Kidney epithelial cell (primary cell): Measurements from ENCODE around the gene HSDL1. TPM values are rescaled to one million over a fixed set of nuclear protein-coding genes. Genes with fewer than 3 reads are reported as not detected.

Experiments
- DNase-seq: peaks from one replicate; pipeline ENCODE4 v3.0.0-alpha.2; 2010; ENCODE audit warnings: low read depth
- H3K27me3 ChIP-seq: 2 replicates; pipeline ENCODE4 v1.6.0; 2011; ENCODE audit warnings: low read length; ENCODE audit not compliant: control insufficient read depth, insufficient read depth
- H3K36me3 ChIP-seq: 2 replicates; pipeline ENCODE4 v1.5.1; 2011; ENCODE audit warnings: low read length; ENCODE audit not compliant: control insufficient read depth, insufficient read depth
- H3K4me3 ChIP-seq: 2 replicates; pipeline ENCODE4 v1.5.1; 2011; ENCODE audit warnings: low read depth, mild to moderate bottlenecking, control low read depth, low read length
- total RNA-seq: library from RNA; depleted of rRNA; stranded (reverse); fragments of >200 nt; gene quantifications from 2 replicates; pipeline ENCODE4 v1.2.3, GENCODE V29; 2015
- TF ChIP-seq, protein P1 (sequence below): IDR thresholded peaks from 2 replicates; pipeline ENCODE4 v1.5.1; 2011; ENCODE audit warnings: mild to moderate bottlenecking, moderate library complexity, low read length, control low read depth, inconsistent platforms; ENCODE audit not compliant: insufficient read depth, poor library complexity, severe bottlenecking

The HSDL1 gene
- total RNA-seq, 1 donor from 2014 or later, result 37.9 TPM

- H3K27me3 ChIP-seq, result no peaks in the 10 kb centered on the region
- no peaks in the 10 kb centered on the region for H3K36me3 ChIP-seq
- H3K4me3 ChIP-seq, result no peak overlapping the region
- no peak for DNase-seq
- TF ChIP-seq, protein P1, sequence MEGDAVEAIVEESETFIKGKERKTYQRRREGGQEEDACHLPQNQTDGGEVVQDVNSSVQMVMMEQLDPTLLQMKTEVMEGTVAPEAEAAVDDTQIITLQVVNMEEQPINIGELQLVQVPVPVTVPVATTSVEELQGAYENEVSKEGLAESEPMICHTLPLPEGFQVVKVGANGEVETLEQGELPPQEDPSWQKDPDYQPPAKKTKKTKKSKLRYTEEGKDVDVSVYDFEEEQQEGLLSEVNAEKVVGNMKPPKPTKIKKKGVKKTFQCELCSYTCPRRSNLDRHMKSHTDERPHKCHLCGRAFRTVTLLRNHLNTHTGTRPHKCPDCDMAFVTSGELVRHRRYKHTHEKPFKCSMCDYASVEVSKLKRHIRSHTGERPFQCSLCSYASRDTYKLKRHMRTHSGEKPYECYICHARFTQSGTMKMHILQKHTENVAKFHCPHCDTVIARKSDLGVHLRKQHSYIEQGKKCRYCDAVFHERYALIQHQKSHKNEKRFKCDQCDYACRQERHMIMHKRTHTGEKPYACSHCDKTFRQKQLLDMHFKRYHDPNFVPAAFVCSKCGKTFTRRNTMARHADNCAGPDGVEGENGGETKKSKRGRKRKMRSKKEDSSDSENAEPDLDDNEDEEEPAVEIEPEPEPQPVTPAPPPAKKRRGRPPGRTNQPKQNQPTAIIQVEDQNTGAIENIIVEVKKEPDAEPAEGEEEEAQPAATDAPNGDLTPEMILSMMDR, result no peak
Measured at GRCh38 chr16:84105301-84105815, 39.6 kb downstream of the HSDL1 start.

GRCh38 chr16:84104231-84104630 lies 40.7 kb downstream of the HSDL1 start:
- Histone ChIP-seq H3K27me3 (no peaks in the 10 kb centered on the region), H3K4me3 (no peak overlapping the region), H3K36me3 (no peaks in the 10 kb centered on the region)
- DNase-seq, result no peak
- TF ChIP-seq, protein P1, result no peak

GRCh38 chr16:84103678-84104077 lies 41.3 kb downstream of the HSDL1 start:
- no peaks in the 10 kb centered on the region for H3K27me3 ChIP-seq
- no peaks in the 10 kb centered on the region for H3K36me3 ChIP-seq
- TF ChIP-seq, protein P1, result no peak
- no peak overlapping the region for H3K4me3 ChIP-seq
- DNase-seq, result no peak

GRCh38 chr16:84098939-84099338 lies 46.0 kb downstream of the HSDL1 start:
- Histone ChIP-seq H3K27me3 (no peaks in the 10 kb centered on the region), H3K36me3 (no peaks in the 10 kb centered on the region), H3K4me3 (no peak overlapping the region)
- DNase-seq, result no peak
- TF ChIP-seq, protein P1, result no peak

GRCh38 chr16:84096447-84097005 lies 48.5 kb downstream of the HSDL1 start:
- TF ChIP-seq, protein P1, result no peak
- DNase-seq, result no peak
- Histone ChIP-seq H3K36me3 (no peaks in the 10 kb centered on the region), H3K4me3 (no peak overlapping the region), H3K27me3 (no peaks in the 10 kb centered on the region)

DNA sequence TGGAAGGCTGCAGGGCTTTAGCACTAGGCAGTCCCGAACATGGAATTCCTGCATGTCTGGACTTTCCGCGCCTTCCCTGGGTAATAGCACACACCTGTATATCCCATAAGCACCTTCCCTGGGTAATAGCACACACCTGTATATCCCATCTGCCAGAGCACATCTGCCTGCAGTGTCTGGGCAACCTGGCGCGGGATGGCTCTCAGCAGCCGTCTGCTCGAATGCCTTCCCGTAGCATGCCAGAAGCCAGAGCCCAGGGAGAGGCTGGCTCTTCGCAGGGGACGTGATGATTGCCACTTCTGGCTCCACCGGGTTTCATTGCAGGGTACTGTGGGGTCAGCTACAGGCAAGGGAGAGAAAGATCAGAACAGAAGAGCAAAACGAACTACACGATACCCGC lies 49.5 kb downstream of the HSDL1 start:
- TF ChIP-seq, protein P1, result no peak
- Histone ChIP-seq H3K4me3 (no peak overlapping the region), H3K27me3 (no peaks in the 10 kb centered on the region), H3K36me3 (no peaks in the 10 kb centered on the region)
- no peak for DNase-seq
